B cell (primary cell): ENCODE data around the gene MTHFD1L.
"Not testable (repeated sequence)": the region's sequence is repeated elsewhere in the genome, so short reads cannot be mapped to it uniquely, and the experiment has no call there.

Experiments
- EZH2 ChIP-seq: IDR thresholded peaks from 2 replicates; pipeline ENCODE4 v1.6.1; 2012; ENCODE audit warnings: borderline replicate concordance, low read depth, mild to moderate bottlenecking, moderate library complexity, low read length; ENCODE audit not compliant: insufficient read depth, poor library complexity, severe bottlenecking
- TF ChIP-seq, protein P1 (sequence below): fragments of 200-600 bp; IDR thresholded peaks from one replicate; pipeline ENCODE4 v1.8.0; 2022; ENCODE audit warnings: antibody characterized with exemption, mild to moderate bottlenecking

DNA sequence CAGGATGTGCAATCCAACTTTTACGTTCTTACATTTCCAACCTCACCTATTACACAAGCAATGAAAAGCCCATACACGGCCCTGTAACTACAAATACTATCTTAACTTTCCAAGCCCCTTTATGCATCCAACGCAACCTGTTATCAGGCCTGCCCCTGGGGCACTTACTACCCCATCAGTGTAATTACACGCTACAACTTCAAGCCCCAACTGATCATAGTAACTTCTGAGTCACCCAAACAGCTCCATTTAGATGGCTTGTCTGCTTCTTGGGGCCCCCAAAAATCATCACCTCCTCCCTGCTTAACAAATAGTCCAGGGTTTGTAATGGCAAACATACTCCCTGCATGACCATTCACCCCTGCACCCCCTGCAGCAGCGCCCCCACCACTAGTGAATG is 11.1 kb upstream of the MTHFD1L start:
- not testable (repeated sequence) for TF ChIP-seq EZH2
- TF ChIP-seq, protein P1, sequence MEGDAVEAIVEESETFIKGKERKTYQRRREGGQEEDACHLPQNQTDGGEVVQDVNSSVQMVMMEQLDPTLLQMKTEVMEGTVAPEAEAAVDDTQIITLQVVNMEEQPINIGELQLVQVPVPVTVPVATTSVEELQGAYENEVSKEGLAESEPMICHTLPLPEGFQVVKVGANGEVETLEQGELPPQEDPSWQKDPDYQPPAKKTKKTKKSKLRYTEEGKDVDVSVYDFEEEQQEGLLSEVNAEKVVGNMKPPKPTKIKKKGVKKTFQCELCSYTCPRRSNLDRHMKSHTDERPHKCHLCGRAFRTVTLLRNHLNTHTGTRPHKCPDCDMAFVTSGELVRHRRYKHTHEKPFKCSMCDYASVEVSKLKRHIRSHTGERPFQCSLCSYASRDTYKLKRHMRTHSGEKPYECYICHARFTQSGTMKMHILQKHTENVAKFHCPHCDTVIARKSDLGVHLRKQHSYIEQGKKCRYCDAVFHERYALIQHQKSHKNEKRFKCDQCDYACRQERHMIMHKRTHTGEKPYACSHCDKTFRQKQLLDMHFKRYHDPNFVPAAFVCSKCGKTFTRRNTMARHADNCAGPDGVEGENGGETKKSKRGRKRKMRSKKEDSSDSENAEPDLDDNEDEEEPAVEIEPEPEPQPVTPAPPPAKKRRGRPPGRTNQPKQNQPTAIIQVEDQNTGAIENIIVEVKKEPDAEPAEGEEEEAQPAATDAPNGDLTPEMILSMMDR, result not testable (repeated sequence)
